ENCODE measurements around the gene CTU2.

The CTU2 gene

DNA sequence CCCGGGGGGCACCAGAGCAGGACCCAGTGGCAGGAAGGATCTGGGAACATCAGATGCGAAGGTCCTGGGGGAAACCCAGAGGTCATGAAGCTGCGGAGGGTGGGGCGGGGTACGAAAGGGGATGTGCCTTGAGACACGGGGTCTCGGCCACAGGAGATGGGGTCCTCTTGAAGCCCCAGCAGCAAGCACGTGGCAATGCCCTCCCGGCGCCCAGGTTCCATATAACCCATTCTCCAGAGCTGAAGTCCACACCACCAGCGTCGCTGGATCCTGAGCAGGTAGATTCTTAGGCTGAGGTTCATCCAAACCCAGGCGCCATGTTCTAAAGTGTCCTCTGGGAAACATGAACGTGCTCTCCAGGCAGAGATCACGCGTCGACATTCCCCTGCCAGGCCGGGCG is 57.8 kb downstream of the CTU2 start:
- no peak for DNase-seq

DNA sequence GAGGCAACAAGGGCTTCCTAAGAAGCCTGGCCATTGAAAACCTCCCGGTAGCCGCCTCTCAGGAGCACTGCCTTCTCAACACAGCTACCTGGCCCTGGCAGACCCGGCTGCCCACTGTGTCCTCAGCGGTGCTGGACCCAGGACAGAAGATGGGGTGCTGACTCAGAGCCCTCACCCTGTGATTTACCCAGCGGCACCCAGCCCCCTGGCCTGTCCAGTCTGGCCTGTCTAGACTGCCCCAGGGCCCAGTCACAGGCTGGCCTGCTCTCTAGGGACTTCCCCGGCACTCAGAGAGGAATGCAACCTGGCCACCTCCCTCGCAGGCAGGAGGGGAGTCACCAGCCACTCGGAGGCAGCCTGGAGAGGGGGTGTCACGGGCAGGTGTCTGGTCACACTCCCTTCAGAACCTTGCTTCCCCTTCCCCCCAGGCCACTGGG is 58.6 kb downstream of the CTU2 start:
- peak; percentile 76 for DNase-seq
